Mesenchymal stem cell (in vitro differentiated cells and primary cell): ENCODE results near the gene C10orf90.

Source experiments
- DNase-seq: peaks from one replicate; pipeline ENCODE4 v3.0.0-alpha.2; 2013
- H2AFZ ChIP-seq: one replicate; pipeline ENCODE4 v1.6.1; 2013; ENCODE audit warnings: low read depth, mild to moderate bottlenecking, control low read depth, inconsistent platforms, low read length, moderate library complexity
- H2AK5ac ChIP-seq: 2 replicates; pipeline ENCODE4 v1.6.1; 2013; ENCODE audit warnings: low read length, moderate library complexity, mild to moderate bottlenecking, inconsistent platforms; ENCODE audit not compliant: severe bottlenecking
- H2BK120ac ChIP-seq: one replicate; pipeline ENCODE4 v1.6.1; 2013; ENCODE audit warnings: low read depth, mild to moderate bottlenecking, inconsistent platforms, low read length, moderate library complexity
- H2BK12ac ChIP-seq, 2 experiments: one replicate each; pipeline ENCODE4 v1.6.1; 2013; ENCODE audit warnings: inconsistent platforms in 2 of 2, low read length in 2 of 2, mild to moderate bottlenecking in 2 of 2, moderate library complexity in 2 of 2, control low read depth in 1 of 2
- H2BK15ac ChIP-seq: one replicate; pipeline ENCODE4 v1.6.1; 2013; ENCODE audit warnings: mild to moderate bottlenecking, low read depth, inconsistent platforms; ENCODE audit not compliant: poor library complexity, severe bottlenecking
- H2BK5ac ChIP-seq: 2 replicates; pipeline ENCODE4 v1.6.1; 2013; ENCODE audit warnings: low read depth, mild to moderate bottlenecking, low read length, control low read depth, inconsistent platforms; ENCODE audit not compliant: poor library complexity, severe bottlenecking
- H3K14ac ChIP-seq, 2 experiments: one replicate each; pipeline ENCODE4 v1.6.1; 2013; ENCODE audit warnings: inconsistent platforms in 2 of 2, low read length in 2 of 2, control low read depth in 1 of 2, mild to moderate bottlenecking in 1 of 2, moderate library complexity in 1 of 2
- H3K18ac ChIP-seq, 2 experiments: one replicate each; pipeline ENCODE4 v1.6.1; 2013; ENCODE audit warnings: inconsistent platforms in 2 of 2, low read length in 2 of 2, control low read depth in 1 of 2, low read depth in 1 of 2, mild to moderate bottlenecking in 1 of 2
- H3K23ac ChIP-seq, 2 experiments: one replicate each; pipeline ENCODE4 v1.6.1; 2013; ENCODE audit warnings: inconsistent platforms in 2 of 2, low read length in 2 of 2, mild to moderate bottlenecking in 2 of 2, moderate library complexity in 2 of 2, control low read depth in 1 of 2
- H3K27ac ChIP-seq: 2 replicates; pipeline ENCODE4 v1.5.1; 2013; ENCODE audit warnings: mild to moderate bottlenecking, moderate library complexity, low read length, control low read depth, inconsistent platforms; ENCODE audit not compliant: poor library complexity, severe bottlenecking
- H3K27me3 ChIP-seq, 2 experiments: 2 replicates each; pipeline versions ENCODE4 v1.6.1 to v1.7.0; 2013; ENCODE audit warnings: low read length in 2 of 2, mild to moderate bottlenecking in 2 of 2, moderate library complexity in 2 of 2, control low read depth in 1 of 2, inconsistent platforms in 1 of 2; ENCODE audit not compliant: control insufficient read depth in 1 of 2, insufficient read depth in 1 of 2
- H3K36me3 ChIP-seq, 2 experiments: 2 replicates each; pipeline versions ENCODE4 v1.6.1 to v1.7.0; 2013; ENCODE audit warnings: low read length in 2 of 2, control low read depth in 1 of 2, inconsistent platforms in 1 of 2, low read depth in 1 of 2, mild to moderate bottlenecking in 1 of 2; ENCODE audit not compliant: insufficient read depth in 2 of 2, control insufficient read depth in 1 of 2
- H3K4ac ChIP-seq, 2 experiments: one replicate each; pipeline ENCODE4 v1.6.1; 2013; ENCODE audit warnings: inconsistent platforms in 2 of 2, low read length in 2 of 2, mild to moderate bottlenecking in 2 of 2, moderate library complexity in 2 of 2, control low read depth in 1 of 2, low read depth in 1 of 2
- H3K4me1 ChIP-seq: 2 replicates; pipeline ENCODE4 v1.6.1; 2013; ENCODE audit warnings: low read depth, low read length, control low read depth; ENCODE audit not compliant: control insufficient read depth, insufficient read depth
- H3K4me2 ChIP-seq: 2 replicates; pipeline ENCODE4 v1.6.1; 2013; ENCODE audit warnings: low read length, mild to moderate bottlenecking, inconsistent platforms; ENCODE audit not compliant: poor library complexity, severe bottlenecking
- H3K4me3 ChIP-seq, 2 experiments: 2 replicates each; pipeline versions ENCODE4 v1.5.1 to v1.7.0; 2013; ENCODE audit warnings: low read length in 2 of 2, mild to moderate bottlenecking in 2 of 2, control low read depth in 1 of 2, low read depth in 1 of 2; ENCODE audit not compliant: insufficient read depth in 1 of 2
- H3K79me1 ChIP-seq: replicated peaks from 2 replicates; pipeline ENCODE4 v1.6.1; 2013; ENCODE audit warnings: mild to moderate bottlenecking, control low read depth, low read length, inconsistent platforms; ENCODE audit not compliant: poor library complexity, severe bottlenecking
- H3K9ac ChIP-seq: 2 replicates; pipeline ENCODE4 v1.7.0; 2013; ENCODE audit warnings: mild to moderate bottlenecking, low read length, moderate library complexity
- H3K9me3 ChIP-seq: 2 replicates; pipeline ENCODE4 v1.7.0; 2013; ENCODE audit warnings: mild to moderate bottlenecking, low read length; ENCODE audit not compliant: control insufficient read depth
- H4K8ac ChIP-seq: one replicate; pipeline ENCODE4 v1.6.1; 2013; ENCODE audit warnings: inconsistent platforms, mild to moderate bottlenecking, low read length, moderate library complexity
- H4K91ac ChIP-seq: one replicate; pipeline ENCODE4 v1.6.1; 2013; ENCODE audit warnings: mild to moderate bottlenecking, low read length, inconsistent platforms
- WGBS: methylation state at CpG from one replicate; pipeline ENCODE4 v1.1.7; 2013; ENCODE audit warnings: mixed read lengths; 5-methylcytosine and 5-hydroxymethylcytosine counted together

Gene C10orf90

DNA sequence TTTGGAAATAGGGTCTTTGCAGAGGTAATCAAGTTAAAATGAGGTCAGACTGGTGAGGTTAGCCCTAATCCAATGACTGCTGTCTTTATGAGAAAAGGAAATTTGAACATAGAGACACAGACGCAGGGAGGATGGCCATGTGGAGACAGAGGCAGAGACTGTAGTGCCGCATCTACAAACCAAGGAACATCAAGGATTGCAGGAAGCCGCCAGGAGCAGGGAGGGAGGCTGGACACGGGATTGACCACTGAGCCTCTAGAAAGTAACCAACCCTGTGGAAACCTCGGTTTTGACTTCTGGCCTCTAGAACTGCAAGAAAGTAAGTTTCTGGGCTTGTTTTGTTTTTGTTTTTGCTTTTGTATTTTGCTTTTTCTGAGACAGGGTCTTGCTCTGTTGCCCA is 213.9 kb downstream of the C10orf90 start:
- Histone ChIP-seq H3K23ac (no peak overlapping the region), H2AFZ (no peak overlapping the region), H3K4ac (no peak overlapping the region), H2BK12ac (peak overlapping the region in 1 of 2 experiments; percentile 32), H3K9ac (no peak overlapping the region), H3K27me3 (no peaks in the 10 kb centered on the region), H3K27ac (no peak overlapping the region), H3K9me3 (no peaks in the 10 kb centered on the region), H3K36me3 (no peaks in the 10 kb centered on the region), H2BK15ac (no peak overlapping the region), H3K18ac (no peak overlapping the region), H3K4me1 (peaks cover 18% of the 10 kb centered on the region), H3K4me3 (no peak overlapping the region), H3K79me1 (no peaks in the 10 kb centered on the region), H2AK5ac (no peak overlapping the region), H4K8ac (no peak overlapping the region), H2BK120ac (no peak overlapping the region), H3K14ac (no peak overlapping the region), H2BK5ac (no peak overlapping the region), H4K91ac (peak overlapping the region; percentile 63), H3K4me2 (no peak overlapping the region)
- DNase-seq, result no peak
- 93% methylated on average over 5 of the region's 5 CpGs for WGBS

DNA sequence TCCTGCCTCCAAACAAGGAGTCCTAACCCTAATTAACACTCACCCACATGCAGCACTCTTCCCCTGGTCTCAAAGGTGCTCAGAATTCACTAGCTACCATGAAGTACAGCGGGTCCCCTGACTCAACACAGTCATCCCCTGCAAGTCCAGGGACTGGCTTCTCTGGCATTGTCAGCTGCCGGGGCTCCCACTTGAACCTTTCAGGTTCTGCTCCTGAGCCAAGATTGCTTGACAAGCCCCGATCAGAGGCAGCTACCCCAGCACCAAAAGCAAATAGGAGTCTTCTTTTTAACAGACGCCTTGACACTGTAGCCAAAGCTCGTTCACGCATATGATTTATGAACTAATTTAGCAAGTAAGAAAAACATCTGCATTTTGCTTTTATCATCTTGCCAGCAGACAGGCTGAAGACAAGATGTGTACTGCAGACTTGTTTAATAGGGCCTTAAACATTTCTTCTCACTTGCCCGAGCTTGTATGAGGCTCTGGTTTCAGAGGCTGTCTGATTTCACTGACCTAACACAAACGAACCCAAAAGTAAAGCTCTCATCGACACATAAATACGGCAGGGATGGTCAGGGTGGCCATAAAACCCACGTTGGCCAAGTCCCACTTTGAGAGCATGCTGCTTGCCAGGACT is 214.6 kb downstream of the C10orf90 start:
- Histone ChIP-seq H3K18ac (peak overlapping the region in 1 of 2 experiments; percentile 37), H3K79me1 (no peaks in the 10 kb centered on the region), H3K9me3 (no peaks in the 10 kb centered on the region), H2BK5ac (no peak overlapping the region), H2BK12ac (peak overlapping the region in 1 of 2 experiments; percentile 82), H2AFZ (no peak overlapping the region), H3K27me3 (no peaks in the 10 kb centered on the region), H4K91ac (no peak overlapping the region), H3K4ac (peak overlapping the region in 1 of 2 experiments; percentile 21), H3K4me1 (peaks cover 17% of the 10 kb centered on the region), H3K4me2 (no peak overlapping the region), H3K14ac (no peak overlapping the region), H2AK5ac (no peak overlapping the region), H3K4me3 (no peak overlapping the region), H3K27ac (no peak overlapping the region), H3K36me3 (no peaks in the 10 kb centered on the region), H2BK15ac (no peak overlapping the region), H3K23ac (no peak overlapping the region), H3K9ac (peak overlapping the region; percentile 14), H2BK120ac (no peak overlapping the region), H4K8ac (peak overlapping the region; percentile 45)
- no peak for DNase-seq
- WGBS, result 55% methylated on average over 3 of the region's 11 CpGs

DNA sequence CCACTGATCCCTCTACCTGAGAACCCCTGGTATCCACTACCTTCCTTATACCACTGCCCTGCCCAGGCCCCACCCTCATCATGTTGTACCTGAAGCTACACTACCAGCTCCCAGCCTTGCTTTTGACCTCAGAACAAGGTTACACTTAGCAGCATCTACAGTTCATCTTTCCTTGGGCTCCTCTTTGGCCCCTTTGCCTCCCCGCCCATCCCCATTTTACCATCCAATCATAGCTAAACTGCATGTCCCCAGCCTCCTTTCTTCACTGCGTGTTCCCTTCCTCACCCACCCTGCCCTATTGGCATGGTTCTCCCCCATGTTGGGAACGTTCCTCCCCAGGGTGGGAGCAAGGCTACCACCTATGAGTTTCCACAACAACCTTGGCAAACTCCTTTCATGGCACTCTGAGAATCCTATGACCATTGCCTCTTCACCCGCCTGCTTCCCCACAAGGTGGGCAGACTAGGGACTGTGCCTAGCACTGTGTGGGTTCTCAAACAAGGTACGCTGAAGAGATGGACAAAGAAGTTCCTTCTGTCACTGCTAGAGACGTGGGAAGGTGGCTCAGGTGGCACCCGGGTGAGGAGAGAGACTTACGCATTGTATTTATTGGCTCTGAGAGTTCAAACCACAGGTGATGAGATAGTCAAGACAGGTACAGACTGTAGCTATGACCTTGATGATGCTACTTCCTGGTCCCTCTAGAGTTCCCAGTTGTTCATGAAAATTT is 215.3 kb downstream of the C10orf90 start:
- peaks cover 12% of the 10 kb centered on the region for H3K4me1 ChIP-seq
- peak overlapping the region in 1 of 2 experiments; percentile 36 for H3K23ac ChIP-seq
- no peak overlapping the region for H2BK5ac ChIP-seq
- no peak overlapping the region for H3K27ac ChIP-seq
- H3K27me3 ChIP-seq, result no peaks in the 10 kb centered on the region
- peak overlapping the region; percentile 45 for H4K8ac ChIP-seq
- no peak overlapping the region for H2AK5ac ChIP-seq
- no peak overlapping the region for H3K4me3 ChIP-seq
- no peak overlapping the region for H2BK15ac ChIP-seq
- no peak overlapping the region for H4K91ac ChIP-seq
- no peak overlapping the region for H2BK120ac ChIP-seq
- H2BK12ac ChIP-seq, result peak overlapping the region in 1 of 2 experiments; percentile 15
- no peak overlapping the region for H3K18ac ChIP-seq
- H3K4ac ChIP-seq, result no peak overlapping the region
- H3K14ac ChIP-seq, result peak overlapping the region in 1 of 2 experiments; percentile 76
- WGBS, result 95% methylated on average over 8 of the region's 8 CpGs
- H2AFZ ChIP-seq, result no peak overlapping the region
- no peaks in the 10 kb centered on the region for H3K36me3 ChIP-seq
- no peaks in the 10 kb centered on the region for H3K79me1 ChIP-seq
- no peak for DNase-seq
- H3K9ac ChIP-seq, result no peak overlapping the region
- H3K9me3 ChIP-seq, result no peaks in the 10 kb centered on the region
- no peak overlapping the region for H3K4me2 ChIP-seq

DNA sequence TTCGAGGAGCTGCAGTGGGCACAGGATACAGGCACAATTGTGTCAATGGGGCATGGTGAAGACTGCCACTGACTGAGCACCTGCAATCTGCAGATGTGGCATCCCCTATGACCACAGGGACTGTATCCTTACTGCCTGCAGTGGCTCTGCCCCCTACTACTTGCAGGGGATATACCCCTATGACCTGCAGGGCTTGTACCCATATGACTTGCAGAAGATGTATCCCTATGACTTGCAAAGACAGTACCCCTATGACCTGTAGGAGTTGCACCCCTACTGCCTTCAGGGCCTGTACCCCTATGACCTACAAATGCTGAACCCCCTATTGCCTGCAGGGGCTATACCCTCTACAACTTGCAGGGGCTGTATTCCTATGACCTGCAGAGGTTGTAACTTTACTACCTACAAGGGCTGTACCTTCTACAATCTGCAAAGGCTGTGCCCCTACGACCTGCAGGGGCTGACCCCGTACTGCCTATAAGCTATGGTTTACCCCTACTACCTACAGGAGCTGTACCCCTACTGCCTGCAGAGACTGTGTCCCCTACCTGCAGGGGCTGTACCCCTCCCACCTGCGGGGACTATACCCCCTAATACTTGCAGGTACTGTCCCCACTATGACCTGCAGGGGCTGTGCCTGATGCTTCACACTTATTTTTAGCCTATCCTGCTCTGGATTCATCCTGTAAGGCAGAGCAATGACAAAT is 216.3 kb downstream of the C10orf90 start:
- no peaks in the 10 kb centered on the region for H3K36me3 ChIP-seq
- no peak overlapping the region for H2BK5ac ChIP-seq
- DNase-seq, result no peak
- H3K18ac ChIP-seq, result no peak overlapping the region
- H3K14ac ChIP-seq, result peak overlapping the region in 1 of 2 experiments; percentile 55
- H2AK5ac ChIP-seq, result no peak overlapping the region
- H3K27me3 ChIP-seq, result no peaks in the 10 kb centered on the region
- no peak overlapping the region for H3K9ac ChIP-seq
- H4K8ac ChIP-seq, result peak overlapping the region; percentile 61
- no peak overlapping the region for H3K4ac ChIP-seq
- no peak overlapping the region for H3K4me2 ChIP-seq
- no peak overlapping the region for H3K27ac ChIP-seq
- no peak overlapping the region for H3K23ac ChIP-seq
- peaks cover 3% of the 10 kb centered on the region for H3K9me3 ChIP-seq
- H2BK120ac ChIP-seq, result no peak overlapping the region
- no peak overlapping the region for H2AFZ ChIP-seq
- H3K4me1 ChIP-seq, result peaks cover 8% of the 10 kb centered on the region
- H4K91ac ChIP-seq, result no peak overlapping the region
- 92% methylated on average over 4 of the region's 4 CpGs for WGBS
- no peak overlapping the region for H3K4me3 ChIP-seq
- H3K79me1 ChIP-seq, result no peaks in the 10 kb centered on the region
- no peak overlapping the region for H2BK15ac ChIP-seq
- H2BK12ac ChIP-seq, result no peak overlapping the region
